Naive thymus-derived CD4-positive, alpha-beta T cell (primary cell): ENCODE data around the gene SPACA1. TPM values are rescaled to one million over a fixed set of nuclear protein-coding genes. Genes with fewer than 3 reads are reported as not detected.
"Not testable (repeated sequence)": the region's sequence is repeated elsewhere in the genome, so short reads cannot be mapped to it uniquely, and the experiment has no call there.

ENCODE experiments used
- ATAC-seq: fragments of 150-1000 bp; cut with Tn5 transposase; 2 replicates; pipeline ENCODE4 v1.10.0; 2021; ENCODE audit warnings: mild to moderate bottlenecking, moderate library complexity
- CTCF ChIA-PET: fragments of 350-600 bp; sonication (Branson Sonifier 250); formaldehyde crosslinking; loops from one replicate; lab custom pipeline; 2021; ENCODE audit warnings: antibody characterized with exemption; lab: Charles Lee
- POLR2A ChIA-PET: fragments of 350-600 bp; sonication (Branson Sonifier 250); formaldehyde crosslinking; loops from one replicate; lab custom pipeline; 2021; ENCODE audit warnings: antibody characterized with exemption, inconsistent platforms; lab: Charles Lee
- DNase-seq, 9 donors: peaks; one replicate each; pipeline versions ENCODE4 v3.0.0 to v3.0.0-alpha.2; 2020 to 2022; ENCODE audit warnings: mixed read lengths in 1 of 9
- H3K27ac ChIP-seq: one replicate; pipeline ENCODE4 v1.7.0; 2013; ENCODE audit warnings: mild to moderate bottlenecking, low read depth, low read length, moderate library complexity
- H3K27me3 ChIP-seq, 2 donors: one replicate each; pipeline ENCODE4 v1.7.0; 2013; ENCODE audit warnings: low read length in 2 of 2, mild to moderate bottlenecking in 2 of 2, moderate library complexity in 2 of 2; ENCODE audit not compliant: control insufficient read depth in 2 of 2, insufficient read depth in 2 of 2
- H3K36me3 ChIP-seq, 3 experiments: 1 replicate in 2 of 3; 2 replicates in 1 of 3; pipeline ENCODE4 v1.7.0; 2013; ENCODE audit warnings: low read length in 3 of 3, mild to moderate bottlenecking in 3 of 3, moderate library complexity in 1 of 3; ENCODE audit not compliant: insufficient read depth in 3 of 3, control insufficient read depth in 2 of 3
- H3K4me1 ChIP-seq, 2 donors: one replicate each; pipeline ENCODE4 v1.7.0; 2013; ENCODE audit warnings: low read length in 2 of 2, mild to moderate bottlenecking in 2 of 2, moderate library complexity in 1 of 2; ENCODE audit not compliant: control insufficient read depth in 2 of 2, insufficient read depth in 2 of 2
- H3K4me3 ChIP-seq: 2 replicates; pipeline ENCODE4 v1.7.0; 2013; ENCODE audit warnings: mild to moderate bottlenecking, low read length
- H3K9me3 ChIP-seq, 3 experiments: 1 replicate in 2 of 3; 2 replicates in 1 of 3; pipeline ENCODE4 v1.7.0; 2013; ENCODE audit warnings: low read length in 3 of 3; ENCODE audit not compliant: control insufficient read depth in 2 of 3
- H3K27ac Mint-ChIP-seq, 9 donors: one replicate each; pipeline ENCODE4 v1.8.0; 2020 to 2022; ENCODE audit warnings: mixed read lengths in 9 of 9, mild to moderate bottlenecking in 8 of 9, moderate library complexity in 5 of 9, inconsistent platforms in 2 of 9
- H3K27me3 Mint-ChIP-seq, 5 donors: one replicate each; pipeline ENCODE4 v1.8.0; 2021 to 2022; ENCODE audit warnings: mixed read lengths in 5 of 5, mild to moderate bottlenecking in 1 of 5
- H3K36me3 Mint-ChIP-seq, 5 donors: one replicate each; pipeline ENCODE4 v1.8.0; 2020 to 2022; ENCODE audit warnings: mixed read lengths in 5 of 5, mild to moderate bottlenecking in 3 of 5, inconsistent platforms in 1 of 5
- H3K4me1 Mint-ChIP-seq, 7 donors: one replicate each; pipeline ENCODE4 v1.8.0; 2020 to 2022; ENCODE audit warnings: mixed read lengths in 7 of 7, mild to moderate bottlenecking in 3 of 7, inconsistent platforms in 1 of 7
- H3K4me3 Mint-ChIP-seq, 10 donors: one replicate each; pipeline ENCODE4 v1.8.0; 2020 to 2022; ENCODE audit warnings: mild to moderate bottlenecking in 10 of 10, mixed read lengths in 10 of 10, moderate library complexity in 6 of 10, inconsistent platforms in 2 of 10
- H3K9me3 Mint-ChIP-seq, 11 donors: one replicate each; pipeline ENCODE4 v1.8.0; 2020 to 2022; ENCODE audit warnings: mixed read lengths in 11 of 11, mild to moderate bottlenecking in 4 of 11, inconsistent platforms in 1 of 11, moderate library complexity in 1 of 11
- intact Hi-C, 2 donors: fragments of 100-400 bp; cut with micrococcal nuclease; formaldehyde crosslinking; loops; one replicate each; pipeline ENCODE4 v1.15.1; 2023
- polyA plus RNA-seq, 2 donors: library from polyadenylated mRNA; unstranded; fragments of 300-500 nt; fragmentation: Illumina TruSeq; gene quantifications; one replicate each; pipeline ENCODE4 v1.2.3, GENCODE V29; 2021
- total RNA-seq, 6 experiments: library from RNA in 5 of 6; stranded (reverse) in 5 of 6; gene quantifications; 1 replicate in 5 of 6; 2 replicates in 1 of 6; pipeline ENCODE4 v1.2.3 and lab custom pipeline; 2021 to 2026

The SPACA1 gene
- not detected for total RNA-seq
- not detected for polyA plus RNA-seq
- total RNA-seq (lab: John Stamatoyannopoulos, UW) = not detected

DNA sequence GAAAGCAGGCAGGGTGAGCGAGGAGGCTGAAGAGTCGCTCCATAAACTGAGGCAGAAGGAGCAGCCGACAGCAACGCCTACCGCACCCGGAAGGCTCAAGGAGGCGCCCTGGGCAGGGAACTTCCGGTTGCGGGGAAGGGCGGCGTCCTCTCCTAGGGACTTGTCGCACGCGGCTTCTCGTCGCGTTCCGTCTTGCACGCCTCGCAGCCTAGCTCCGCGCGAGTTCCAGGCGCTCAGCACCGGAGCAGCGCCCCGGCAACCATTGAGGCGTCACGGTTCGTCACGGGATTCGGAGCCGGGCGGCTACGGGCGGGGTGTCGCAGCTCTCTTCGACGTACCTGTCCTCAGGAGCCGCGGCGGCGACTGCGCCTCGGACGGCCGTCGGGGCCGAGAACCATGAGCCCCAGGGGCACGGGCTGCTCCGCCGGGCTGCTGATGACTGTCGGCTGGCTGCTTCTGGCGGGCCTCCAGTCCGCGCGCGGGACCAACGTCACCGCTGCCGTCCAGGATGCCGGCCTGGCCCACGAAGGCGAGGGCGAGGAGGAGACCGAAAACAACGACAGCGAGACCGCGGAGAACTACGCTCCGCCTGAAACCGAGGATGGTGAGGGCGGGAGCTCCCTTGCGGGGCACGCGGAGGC, at the start of gene SPACA1:
Gene SPACA1, plus strand, starts transcription at position 332 of the 641 bp plus-strand sequence. Its CDS starts 65 bp downstream, at position 397.
- H3K9me3 Mint-ChIP-seq = peaks cover 0 to 4% (median 0%) of the 10 kb centered on the region in 11 donors
- DNase-seq (no peak), ATAC-seq (no peak)
- POLR2A ChIA-PET = no interaction called here
- CTCF ChIA-PET = interaction anchor here (0.6 kb wide), 1 partner anchor 11 kb away, joined by 3 read pairs; no protein-coding TSS in a partner anchor
- H3K4me1 Mint-ChIP-seq = no peaks in the 10 kb centered on the region
- H3K27me3 Mint-ChIP-seq = peaks cover 14 to 36% (median 27%) of the 10 kb centered on the region in 5 donors
- Histone ChIP-seq H3K27ac (no peak within 1 kb of the TSS), H3K27me3 (no peaks in the 10 kb centered on the region), H3K4me3 (no peak within 1 kb of the TSS), H3K9me3 (no peaks in the 10 kb centered on the region), H3K36me3 (no peaks in the 10 kb centered on the region), H3K4me1 (no peaks in the 10 kb centered on the region)
- no peak within 1 kb of the TSS for H3K4me3 Mint-ChIP-seq
- peaks cover 0 to 4% (median 0%) of the 10 kb centered on the region in 5 donors for H3K36me3 Mint-ChIP-seq
- no peak within 1 kb of the TSS for H3K27ac Mint-ChIP-seq
- intact Hi-C loops = no loop called here

DNA sequence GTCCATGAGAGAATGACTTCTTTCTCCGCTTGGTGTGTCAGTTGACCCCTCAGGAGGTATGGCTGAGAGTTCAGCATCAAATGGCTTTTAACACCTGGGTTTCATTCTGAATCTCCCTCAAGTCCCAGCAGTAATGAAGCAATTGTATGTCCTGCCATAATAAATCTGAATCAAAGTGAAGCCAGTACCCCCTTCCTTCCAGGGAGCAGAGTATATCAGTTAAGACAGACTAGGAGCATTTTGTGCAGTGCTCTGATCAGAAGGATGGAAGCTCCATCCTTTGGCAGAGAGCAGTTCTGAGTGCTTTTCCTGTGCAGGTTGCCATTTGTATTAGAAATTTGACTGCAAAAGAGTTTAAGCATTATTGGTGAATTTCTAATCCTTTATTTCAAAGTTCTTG, 46.9 kb upstream of the SPACA1 start:
- CTCF ChIA-PET = no interaction called here
- ATAC-seq = no peak
- H3K36me3 Mint-ChIP-seq = no peaks in the 10 kb centered on the region
- peaks cover 0 to 8% (median 0%) of the 10 kb centered on the region in 11 donors for H3K9me3 Mint-ChIP-seq
- no peaks in the 10 kb centered on the region for H3K4me1 ChIP-seq
- H3K9me3 ChIP-seq = no peaks in the 10 kb centered on the region
- intact Hi-C loops = no loop called here
- H3K36me3 ChIP-seq = no peaks in the 10 kb centered on the region
- H3K4me1 Mint-ChIP-seq = peaks cover 0 to 1% (median 0%) of the 10 kb centered on the region in 7 donors
- no peaks in the 10 kb centered on the region for H3K27me3 ChIP-seq
- POLR2A ChIA-PET = no interaction called here
- no peak overlapping the region for H3K27ac Mint-ChIP-seq
- no peak for DNase-seq
- no peak overlapping the region for H3K4me3 ChIP-seq
- H3K27me3 Mint-ChIP-seq = peaks cover 4 to 32% (median 22%) of the 10 kb centered on the region in 5 donors
- H3K4me3 Mint-ChIP-seq = no peak overlapping the region
- no peak overlapping the region for H3K27ac ChIP-seq

DNA sequence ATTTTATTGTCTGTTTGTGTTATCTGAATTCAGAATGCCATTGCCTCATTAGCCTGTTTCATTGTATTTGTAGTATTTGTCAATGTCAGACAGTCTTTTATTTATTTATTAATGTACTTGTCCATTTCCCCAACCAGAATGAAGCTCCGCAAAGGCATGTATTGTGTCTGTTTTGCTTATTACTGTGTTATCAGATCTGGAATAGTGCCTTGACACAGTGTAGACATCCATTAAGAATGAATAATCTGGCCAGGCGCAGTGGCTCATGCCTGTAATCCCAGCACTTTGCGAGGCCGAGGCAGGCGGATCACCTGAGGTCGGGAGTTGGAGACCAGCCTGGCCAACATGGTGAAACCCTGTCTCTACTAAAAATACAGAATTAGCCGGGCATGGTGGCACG, 46.4 kb upstream of the SPACA1 start:
- H3K36me3 ChIP-seq, H3K9me3 ChIP-seq, H3K27ac ChIP-seq, intact Hi-C loops, H3K9me3 Mint-ChIP-seq, H3K27ac Mint-ChIP-seq, H3K27me3 ChIP-seq, H3K4me1 Mint-ChIP-seq, H3K4me3 ChIP-seq, H3K36me3 Mint-ChIP-seq, ATAC-seq, H3K4me3 Mint-ChIP-seq, DNase-seq, POLR2A ChIA-PET, H3K4me1 ChIP-seq: not testable (repeated sequence)
- H3K27me3 Mint-ChIP-seq = peaks cover 4 to 32% (median 22%) of the 10 kb centered on the region in 5 donors
- CTCF ChIA-PET = interaction anchor here (0.6 kb wide), 1 partner anchor 1163 kb away, joined by 3 read pairs; no protein-coding TSS in a partner anchor

GRCh38 chr6:88004707-88005106, 42.9 kb upstream of the SPACA1 start:
- Histone ChIP-seq H3K9me3 (no peaks in the 10 kb centered on the region), H3K4me1 (no peaks in the 10 kb centered on the region), H3K36me3 (no peaks in the 10 kb centered on the region), H3K4me3 (no peak overlapping the region), H3K27me3 (no peaks in the 10 kb centered on the region), H3K27ac (no peak overlapping the region)
- no peak overlapping the region for H3K27ac Mint-ChIP-seq
- H3K4me3 Mint-ChIP-seq = no peak overlapping the region
- ATAC-seq (no peak), DNase-seq (no peak)
- peaks cover 4 to 38% (median 15%) of the 10 kb centered on the region in 5 donors for H3K27me3 Mint-ChIP-seq
- ChIA-PET POLR2A (no interaction called here), CTCF (no interaction called here)
- peaks cover 0 to 4% (median 0%) of the 10 kb centered on the region in 7 donors for H3K4me1 Mint-ChIP-seq
- no peaks in the 10 kb centered on the region for H3K36me3 Mint-ChIP-seq
- H3K9me3 Mint-ChIP-seq = peaks cover 0 to 6% (median 0%) of the 10 kb centered on the region in 11 donors
- intact Hi-C loops = no loop called here

DNA sequence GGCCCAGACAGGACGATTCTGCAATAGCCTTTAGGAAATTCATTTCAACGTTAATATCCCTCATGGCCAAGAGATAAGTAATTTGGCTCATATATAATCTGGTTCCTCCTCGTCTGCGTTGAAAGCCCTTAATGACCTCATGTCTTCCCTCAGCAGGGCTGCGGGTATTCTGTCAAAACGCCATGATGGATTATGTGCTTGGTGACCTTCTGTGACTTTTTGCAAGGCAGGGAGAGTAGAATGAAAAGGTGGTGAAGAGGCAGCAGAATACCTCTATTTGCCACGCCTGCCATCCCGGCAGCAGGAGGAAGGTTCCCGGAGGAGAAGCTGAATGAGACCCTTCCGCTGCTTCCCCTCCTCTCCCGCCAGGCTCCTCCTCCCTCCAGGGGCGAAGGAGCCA, 41.1 kb upstream of the SPACA1 start:
- Mint-ChIP-seq H3K9me3 (peaks cover 0 to 6% (median 0%) of the 10 kb centered on the region in 11 donors), H3K27ac (peak overlapping the region in 1 of 9 donors; percentile 19), H3K27me3 (peaks cover 4 to 31% (median 12%) of the 10 kb centered on the region in 5 donors), H3K36me3 (no peaks in the 10 kb centered on the region), H3K4me3 (no peak overlapping the region), H3K4me1 (peaks cover 0 to 4% (median 0%) of the 10 kb centered on the region in 7 donors)
- Histone ChIP-seq H3K9me3 (no peaks in the 10 kb centered on the region), H3K4me1 (no peaks in the 10 kb centered on the region), H3K4me3 (no peak overlapping the region), H3K36me3 (no peaks in the 10 kb centered on the region), H3K27me3 (no peaks in the 10 kb centered on the region), H3K27ac (no peak overlapping the region)
- ChIA-PET CTCF (no interaction called here), POLR2A (no interaction called here)
- DNase-seq = no peak
- ATAC-seq = no peak
- intact Hi-C loops = no loop called here

DNA sequence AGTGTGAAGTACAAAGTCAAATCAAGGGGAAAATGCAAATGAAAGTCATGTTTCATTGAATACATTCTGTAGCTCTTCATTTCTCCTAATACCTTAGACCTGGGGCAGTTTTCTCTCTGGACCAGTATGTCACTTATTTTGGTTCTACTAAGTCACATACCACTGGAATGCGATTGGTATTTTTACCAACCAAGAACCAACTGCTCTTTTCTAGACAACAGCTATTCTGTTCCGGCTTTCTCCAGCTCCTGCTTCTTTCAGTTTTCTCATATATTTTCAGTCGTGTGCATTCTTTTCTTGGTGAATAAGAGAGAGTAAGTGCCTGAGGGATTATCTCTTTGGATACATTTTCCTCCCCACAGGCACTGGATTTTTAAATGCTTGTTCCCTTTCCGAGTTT, 39.2 kb upstream of the SPACA1 start:
- Histone ChIP-seq H3K9me3 (no peaks in the 10 kb centered on the region), H3K27ac (no peak overlapping the region), H3K4me3 (no peak overlapping the region), H3K4me1 (peaks cover 11 to 12% of the 10 kb centered on the region in 2 donors), H3K27me3 (no peaks in the 10 kb centered on the region), H3K36me3 (no peaks in the 10 kb centered on the region)
- Mint-ChIP-seq H3K4me1 (peaks cover 11 to 22% (median 17%) of the 10 kb centered on the region in 7 donors), H3K9me3 (peaks cover 0 to 3% (median 0%) of the 10 kb centered on the region in 11 donors), H3K4me3 (no peak overlapping the region), H3K36me3 (no peaks in the 10 kb centered on the region), H3K27me3 (peaks cover 0 to 15% (median 7%) of the 10 kb centered on the region in 5 donors), H3K27ac (no peak overlapping the region)
- ChIA-PET POLR2A (no interaction called here), CTCF (no interaction called here)
- intact Hi-C loops = no loop called here
- no peak for ATAC-seq
- no peak for DNase-seq

GRCh38 chr6:88008831-88009231, 38.8 kb upstream of the SPACA1 start:
- ATAC-seq (no peak), DNase-seq (no peak)
- CTCF ChIA-PET = no interaction called here
- intact Hi-C loops = no loop called here
- peaks cover 0 to 14% (median 7%) of the 10 kb centered on the region in 5 donors for H3K27me3 Mint-ChIP-seq
- H3K4me3 Mint-ChIP-seq = no peak overlapping the region
- Histone ChIP-seq H3K9me3 (no peaks in the 10 kb centered on the region), H3K27me3 (no peaks in the 10 kb centered on the region), H3K4me3 (no peak overlapping the region), H3K36me3 (no peaks in the 10 kb centered on the region), H3K4me1 (peaks cover 11 to 15% of the 10 kb centered on the region in 2 donors), H3K27ac (no peak overlapping the region)
- peaks cover 12 to 24% (median 19%) of the 10 kb centered on the region in 7 donors for H3K4me1 Mint-ChIP-seq
- no peaks in the 10 kb centered on the region for H3K36me3 Mint-ChIP-seq
- peaks cover 0 to 3% (median 0%) of the 10 kb centered on the region in 11 donors for H3K9me3 Mint-ChIP-seq
- no peak overlapping the region for H3K27ac Mint-ChIP-seq
- POLR2A ChIA-PET = no interaction called here
